ENCODE measurements around the gene CATSPER3.

CATSPER3 gene

DNA sequence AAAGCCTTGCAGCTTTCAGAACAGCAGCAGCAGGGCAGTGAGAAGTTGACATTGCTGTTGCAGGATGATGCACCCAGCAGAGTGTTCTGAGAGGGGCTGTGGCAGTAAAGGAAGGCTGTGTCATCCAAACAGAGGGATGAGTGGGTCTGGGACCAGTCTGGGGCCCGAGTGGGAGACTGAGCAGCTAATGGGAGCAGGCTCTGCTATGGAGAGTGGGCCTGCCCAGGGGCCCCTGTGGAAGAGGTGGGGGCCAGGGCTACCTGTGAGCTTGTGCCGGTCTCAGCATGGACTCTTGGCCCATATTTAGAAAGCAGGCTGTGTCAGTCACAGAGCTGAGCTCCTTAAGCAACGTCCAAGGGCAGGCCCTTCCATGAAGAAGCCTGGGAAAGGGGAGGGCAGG is 92.3 kb downstream of the CATSPER3 start:
- TF ChIP-seq, protein P1, sequence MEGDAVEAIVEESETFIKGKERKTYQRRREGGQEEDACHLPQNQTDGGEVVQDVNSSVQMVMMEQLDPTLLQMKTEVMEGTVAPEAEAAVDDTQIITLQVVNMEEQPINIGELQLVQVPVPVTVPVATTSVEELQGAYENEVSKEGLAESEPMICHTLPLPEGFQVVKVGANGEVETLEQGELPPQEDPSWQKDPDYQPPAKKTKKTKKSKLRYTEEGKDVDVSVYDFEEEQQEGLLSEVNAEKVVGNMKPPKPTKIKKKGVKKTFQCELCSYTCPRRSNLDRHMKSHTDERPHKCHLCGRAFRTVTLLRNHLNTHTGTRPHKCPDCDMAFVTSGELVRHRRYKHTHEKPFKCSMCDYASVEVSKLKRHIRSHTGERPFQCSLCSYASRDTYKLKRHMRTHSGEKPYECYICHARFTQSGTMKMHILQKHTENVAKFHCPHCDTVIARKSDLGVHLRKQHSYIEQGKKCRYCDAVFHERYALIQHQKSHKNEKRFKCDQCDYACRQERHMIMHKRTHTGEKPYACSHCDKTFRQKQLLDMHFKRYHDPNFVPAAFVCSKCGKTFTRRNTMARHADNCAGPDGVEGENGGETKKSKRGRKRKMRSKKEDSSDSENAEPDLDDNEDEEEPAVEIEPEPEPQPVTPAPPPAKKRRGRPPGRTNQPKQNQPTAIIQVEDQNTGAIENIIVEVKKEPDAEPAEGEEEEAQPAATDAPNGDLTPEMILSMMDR (IDR thresholded peaks at IDR 0.05; ENCODE audit: control insufficient read depth, insufficient read depth, low read depth, low read length, missing control alignments), result no peak
- DNase-seq (ENCODE audit: low read depth), result no peak
- no peak overlapping the region for H3K4me3 ChIP-seq (ENCODE audit: control insufficient read depth, low read depth, low read length)

DNA sequence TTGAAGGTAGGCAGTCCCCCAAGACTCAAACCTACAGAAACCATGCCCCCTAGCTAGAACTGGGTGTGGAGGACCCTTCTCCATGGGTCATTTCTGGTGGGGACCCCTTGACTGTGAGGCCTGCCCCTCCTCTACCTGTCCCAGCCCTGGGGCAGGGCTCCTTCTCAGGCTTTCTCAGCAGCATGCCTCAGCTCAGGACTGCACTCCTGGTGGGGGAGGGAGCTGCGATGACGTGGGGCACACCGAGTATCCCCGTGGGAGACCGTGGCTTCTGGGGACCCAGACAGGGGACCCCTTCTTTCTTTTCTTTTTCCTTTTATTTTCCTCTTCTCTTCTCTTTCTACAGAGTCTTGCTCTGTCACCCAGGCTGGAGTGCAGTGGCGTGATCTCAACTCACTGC is 93.3 kb downstream of the CATSPER3 start:
- TF ChIP-seq, protein P1 (IDR thresholded peaks at IDR 0.05; ENCODE audit: control insufficient read depth, insufficient read depth, low read depth, low read length, missing control alignments), result no peak
- DNase-seq (ENCODE audit: low read depth), result no peak
- no peak overlapping the region for H3K4me3 ChIP-seq (ENCODE audit: control insufficient read depth, low read depth, low read length)

Measured in AG09309 (cell line).